ENCODE data around the gene CMIP.

CMIP gene

DNA sequence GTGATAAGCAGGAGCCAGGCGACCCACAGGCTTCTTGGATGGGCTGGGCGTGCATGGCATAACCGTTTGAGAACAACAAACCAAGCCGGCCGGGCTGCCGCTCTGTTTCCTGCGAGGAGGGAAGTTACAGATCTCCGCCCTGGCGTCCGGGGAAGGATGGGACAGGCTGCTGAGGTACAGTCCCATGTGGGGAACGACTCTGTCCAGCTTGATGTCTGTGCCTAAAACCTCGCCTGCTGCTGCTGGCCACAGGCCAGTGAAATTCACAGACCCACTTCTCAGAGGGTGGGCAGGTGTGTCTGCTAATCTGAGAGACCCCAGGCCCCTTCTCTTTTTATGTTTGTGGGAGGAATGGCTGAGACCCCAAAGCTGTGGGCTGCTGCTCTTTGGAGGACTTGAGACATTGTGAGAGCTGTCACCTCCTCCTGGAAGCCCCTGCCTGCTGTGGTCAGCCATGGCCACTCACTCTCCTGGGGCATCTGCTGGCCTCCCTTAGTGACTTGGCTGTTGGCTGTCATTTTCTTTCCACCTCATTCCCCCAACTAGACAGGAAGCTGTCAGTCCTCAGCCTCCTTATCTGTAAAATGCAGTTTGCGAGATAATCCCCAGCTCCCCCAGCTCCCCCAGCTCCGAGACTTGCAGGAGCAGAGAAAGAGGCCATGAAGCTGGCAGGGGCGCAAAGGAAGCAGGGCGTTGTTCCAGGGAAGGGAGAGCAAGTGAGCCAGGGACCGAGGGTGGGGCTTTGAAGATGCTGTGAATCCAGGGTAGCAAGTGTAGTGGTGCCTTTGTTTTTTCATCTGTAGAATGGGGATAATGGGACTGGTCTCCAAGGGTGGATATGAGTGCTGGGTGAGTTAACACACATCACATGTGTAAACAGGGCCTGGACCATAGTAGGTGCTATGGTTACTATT lies 51.0 kb downstream of the CMIP start:
- no peak for DNase-seq (ENCODE audit: low spot score)

DNA sequence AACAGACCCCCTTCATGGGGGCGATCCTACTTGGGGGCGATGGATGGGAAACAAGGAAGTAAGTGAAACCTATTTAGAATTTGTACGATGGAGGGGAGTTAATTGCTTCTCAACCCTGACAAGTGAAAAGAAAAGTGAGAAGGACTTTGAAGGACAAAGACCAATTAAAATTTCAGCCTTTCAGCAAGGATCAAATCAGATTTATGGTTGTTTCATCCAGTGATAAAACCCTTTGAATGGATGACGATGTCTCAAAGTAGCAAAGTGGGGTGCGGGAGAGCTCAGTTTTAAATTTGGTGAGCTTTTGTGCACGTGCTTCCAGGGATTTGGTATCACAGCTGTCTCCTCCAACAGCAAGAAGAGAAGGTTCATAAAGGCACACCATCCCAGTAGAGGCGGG lies 51.7 kb downstream of the CMIP start:
- DNase-seq (ENCODE audit: low spot score): no peak

DNA sequence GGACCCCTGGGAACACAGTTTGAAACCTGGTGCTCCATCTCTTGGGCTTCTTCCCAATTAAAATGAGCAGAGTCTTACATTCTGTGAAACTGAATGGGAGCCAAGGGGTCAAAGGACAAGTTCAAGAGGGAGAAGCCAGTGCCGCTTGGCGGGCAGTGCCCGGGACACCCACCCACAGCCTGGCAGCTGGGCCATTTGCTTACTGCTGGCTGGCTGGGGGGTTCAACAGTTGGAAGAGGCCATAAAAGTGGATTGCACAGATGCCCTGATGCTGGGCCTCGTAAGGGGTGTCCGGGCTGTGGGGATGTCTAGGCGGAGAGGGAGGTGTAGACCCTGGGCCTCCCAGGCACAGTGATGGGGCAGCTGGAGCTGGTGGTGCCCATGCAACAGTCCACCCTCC lies 52.1 kb downstream of the CMIP start:
- DNase-seq (ENCODE audit: low spot score): no peak

DNA sequence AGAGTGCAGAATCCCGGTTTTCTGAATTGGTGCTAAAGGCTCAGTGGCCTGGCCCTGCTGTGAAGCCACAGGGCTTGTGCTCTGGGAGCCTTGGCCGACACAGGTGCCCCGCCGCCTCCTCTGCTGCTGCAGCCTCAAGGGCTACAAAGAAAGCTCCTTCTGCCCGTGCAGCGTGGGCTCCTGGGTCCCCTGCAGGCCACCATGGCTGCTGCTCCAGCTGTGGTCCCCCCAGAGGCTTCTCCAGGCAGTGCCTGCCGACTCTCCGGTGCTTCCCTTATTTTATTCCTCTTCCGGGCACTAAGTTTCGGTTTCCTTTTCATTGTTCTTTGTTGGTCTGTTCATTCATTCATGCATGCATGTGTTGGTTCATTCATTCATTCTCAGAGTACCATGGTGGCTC lies 53.1 kb downstream of the CMIP start:
- DNase-seq (ENCODE audit: low spot score): no peak

DNA sequence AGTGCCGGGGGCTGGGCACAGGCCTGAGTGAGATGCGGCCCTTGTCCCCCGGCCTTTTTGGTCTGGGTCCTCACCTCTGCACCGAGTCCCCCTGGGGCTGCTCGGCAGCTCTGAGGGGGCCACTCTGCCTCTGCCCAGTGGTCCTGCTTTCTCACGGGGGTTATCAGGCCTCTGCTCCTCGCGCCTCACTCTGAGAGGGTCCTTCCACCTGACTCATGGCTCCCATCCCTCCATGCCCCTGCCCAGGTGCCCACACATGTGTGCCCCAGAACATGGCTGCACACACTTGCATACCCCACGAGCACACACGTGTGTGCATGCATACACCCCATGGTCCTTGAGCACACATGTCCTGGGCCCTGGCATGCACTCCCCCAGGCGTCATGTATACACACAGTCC lies 53.7 kb downstream of the CMIP start:
- no peak for DNase-seq (ENCODE audit: low spot score)

DNA sequence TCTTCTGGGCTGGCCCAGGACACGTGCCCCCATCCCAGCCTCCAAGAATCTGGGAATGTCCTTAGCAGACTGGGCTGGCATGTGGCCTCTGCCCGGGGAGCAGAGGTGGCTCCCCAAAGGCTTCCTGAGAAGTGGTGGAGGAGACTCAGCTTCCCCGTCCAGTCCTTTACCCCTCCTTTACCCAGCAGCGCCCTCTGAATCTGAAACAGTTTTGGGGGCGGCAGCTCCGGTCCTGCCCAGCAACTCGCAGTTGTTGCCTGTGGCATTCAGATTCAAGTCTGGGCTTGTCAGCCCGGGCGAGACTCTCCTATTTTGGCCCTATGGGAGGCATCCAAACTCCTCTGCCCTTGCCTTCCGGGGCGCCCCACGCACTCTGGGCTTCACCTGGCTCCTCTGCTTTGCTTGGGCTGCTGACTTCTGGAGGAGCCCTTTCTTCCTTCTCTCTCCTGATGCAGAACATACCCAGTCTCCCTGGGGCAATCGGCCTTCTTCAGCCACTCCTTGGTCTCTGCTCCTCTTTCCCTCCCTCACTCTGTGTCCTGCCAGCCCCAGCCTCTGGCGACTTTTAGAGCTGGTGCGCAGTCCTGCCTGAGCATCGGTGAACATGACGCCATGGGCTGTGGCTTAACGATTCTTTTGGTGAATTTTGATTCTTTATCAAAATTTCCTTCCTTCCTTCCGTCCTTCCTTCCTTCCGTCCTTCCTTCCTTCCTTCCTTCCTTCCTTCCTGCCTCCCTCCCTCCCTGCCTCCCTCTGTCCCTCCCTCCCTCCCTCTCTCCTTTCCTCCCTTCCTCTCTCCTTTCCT lies 55.2 kb downstream of the CMIP start:
- DNase-seq (ENCODE audit: low spot score): no peak

DNA sequence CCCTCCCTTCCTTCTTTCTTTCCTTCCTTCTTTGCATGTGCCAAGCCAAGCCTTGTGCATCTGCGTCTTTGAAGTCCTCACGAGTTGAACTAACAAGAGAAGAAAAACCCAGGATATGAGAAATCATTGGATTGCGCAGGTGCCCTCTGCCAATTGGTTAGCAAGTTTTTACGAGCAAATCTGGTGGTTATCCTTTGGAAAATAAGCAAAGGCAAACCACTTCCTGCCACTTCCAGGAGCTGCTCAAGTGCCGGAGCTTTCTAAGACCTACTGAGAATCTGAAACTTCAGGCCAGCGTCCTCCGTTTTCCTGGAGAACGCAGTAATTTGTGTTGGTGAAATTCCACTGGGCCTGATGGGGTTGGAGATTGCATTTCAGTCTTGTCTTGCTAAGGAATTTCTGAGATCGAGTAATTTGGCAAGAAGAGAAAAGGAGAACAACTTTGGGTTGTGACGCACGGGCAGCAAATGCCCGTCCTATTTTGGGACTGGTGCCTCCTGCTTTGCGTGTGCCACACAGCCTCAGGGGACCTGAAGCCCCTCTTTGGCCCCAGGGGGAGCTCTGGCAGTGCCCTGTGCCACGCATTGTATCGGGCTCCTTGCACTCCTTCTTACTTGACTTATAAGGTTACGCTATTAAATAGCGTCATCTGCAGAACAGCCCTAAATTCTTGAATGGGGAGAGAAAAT lies 56.4 kb downstream of the CMIP start:
- no peak for DNase-seq (ENCODE audit: low spot score)

DNA sequence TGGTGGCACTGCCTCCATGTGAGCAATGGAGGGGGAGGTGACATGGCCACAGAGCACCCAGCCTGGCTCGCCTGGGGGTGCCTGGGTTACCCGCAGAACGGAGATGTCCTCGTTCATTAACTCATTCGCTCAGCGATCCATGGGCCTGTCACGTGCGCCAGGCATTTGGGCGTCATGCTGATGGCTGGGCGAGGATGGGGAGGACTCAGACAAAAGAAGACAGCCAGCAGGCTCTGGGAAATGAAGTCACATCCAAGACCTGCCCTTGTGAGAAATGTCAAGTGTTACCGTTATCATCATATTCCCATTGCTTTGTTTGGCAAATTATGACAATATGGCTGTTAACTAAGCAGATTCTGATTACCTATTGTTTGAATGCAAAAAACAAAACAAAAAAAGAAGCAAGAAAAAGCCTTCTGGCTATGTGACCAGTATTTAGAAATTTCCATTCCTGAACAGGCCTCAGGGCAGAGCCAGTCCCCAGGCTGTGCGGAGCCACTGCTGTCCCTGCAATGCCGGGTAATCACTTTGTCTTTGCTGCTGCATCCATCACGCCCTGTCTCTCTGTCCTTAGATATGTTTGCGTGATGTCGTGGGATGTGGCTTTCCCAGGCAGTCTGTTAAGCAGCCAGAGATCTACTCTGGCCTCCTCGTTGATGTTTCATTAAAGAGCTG lies 57.9 kb downstream of the CMIP start:
- no peak for DNase-seq (ENCODE audit: low spot score)

DNA sequence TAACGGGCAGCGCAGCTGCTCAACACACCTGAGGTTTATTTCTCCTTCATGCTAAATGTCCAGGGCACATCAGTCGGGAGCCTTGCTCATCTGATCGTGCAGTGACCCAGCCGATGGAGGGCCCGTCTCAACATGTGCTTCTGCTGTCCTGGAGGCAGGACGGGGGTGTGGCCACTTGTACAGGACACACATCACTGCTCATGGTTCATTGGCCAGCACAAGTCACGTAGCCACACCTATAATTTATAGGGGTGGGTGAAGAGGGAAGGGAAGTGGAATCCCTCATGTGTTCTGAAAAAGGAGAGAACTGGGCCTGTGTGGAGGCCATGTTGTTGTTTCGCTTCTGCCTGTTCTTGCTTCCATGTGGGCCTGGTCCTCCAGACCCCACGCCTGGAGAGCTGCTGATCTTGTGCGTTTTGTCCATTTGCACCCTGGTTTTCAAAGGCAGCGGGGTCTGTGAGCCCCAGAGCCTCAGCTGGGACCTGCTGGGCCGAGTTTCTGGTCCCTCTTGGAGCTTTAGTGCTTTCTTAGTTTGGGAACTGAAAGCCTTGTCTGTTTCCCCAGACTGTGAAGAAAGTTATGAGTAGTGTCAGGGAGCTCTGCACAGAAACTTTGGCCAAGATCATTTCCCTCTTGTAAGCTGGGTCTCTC lies 60.5 kb downstream of the CMIP start:
- DNase-seq (ENCODE audit: low spot score): no peak

DNA sequence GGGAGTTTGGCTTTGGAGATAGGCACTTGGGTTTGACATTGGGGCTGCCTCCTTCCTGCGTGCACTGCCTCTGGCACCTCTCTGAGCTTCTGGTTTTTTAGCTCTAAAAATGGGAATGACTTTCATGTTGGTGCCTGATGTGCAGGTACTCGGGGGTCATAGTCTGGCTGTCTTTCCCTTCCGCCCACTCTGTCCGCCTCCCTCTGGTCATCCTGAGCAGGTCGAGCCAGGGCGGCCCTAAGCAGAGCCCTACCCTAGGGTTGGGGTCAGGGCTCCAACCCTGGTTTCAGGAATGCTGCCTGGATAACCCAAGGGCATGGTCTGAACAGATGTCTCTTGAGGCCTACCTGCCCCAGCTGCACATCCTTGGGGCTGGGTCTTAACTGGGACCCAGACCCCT lies 64.8 kb downstream of the CMIP start:
- no peak for DNase-seq (ENCODE audit: low spot score)

DNA sequence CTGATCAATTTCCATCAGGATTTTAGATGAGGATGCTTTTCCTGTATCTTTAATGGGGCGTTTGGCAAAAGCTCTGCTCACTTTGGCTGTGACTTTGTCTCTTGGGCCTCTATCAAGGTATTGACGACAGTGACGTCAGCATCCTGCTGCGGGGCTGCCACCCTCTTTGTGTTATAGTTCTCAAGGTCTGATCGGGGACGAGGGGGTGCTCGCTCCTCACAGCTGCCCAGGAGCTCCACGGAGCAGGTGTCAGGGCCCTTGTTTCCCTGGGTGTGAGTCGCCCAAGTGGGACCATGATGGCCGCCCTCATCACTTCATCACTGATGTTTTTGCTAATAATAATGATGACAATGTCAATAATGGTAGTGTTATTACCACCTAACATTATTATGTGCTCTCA lies 65.4 kb downstream of the CMIP start:
- no peak for DNase-seq (ENCODE audit: low spot score)

DNA sequence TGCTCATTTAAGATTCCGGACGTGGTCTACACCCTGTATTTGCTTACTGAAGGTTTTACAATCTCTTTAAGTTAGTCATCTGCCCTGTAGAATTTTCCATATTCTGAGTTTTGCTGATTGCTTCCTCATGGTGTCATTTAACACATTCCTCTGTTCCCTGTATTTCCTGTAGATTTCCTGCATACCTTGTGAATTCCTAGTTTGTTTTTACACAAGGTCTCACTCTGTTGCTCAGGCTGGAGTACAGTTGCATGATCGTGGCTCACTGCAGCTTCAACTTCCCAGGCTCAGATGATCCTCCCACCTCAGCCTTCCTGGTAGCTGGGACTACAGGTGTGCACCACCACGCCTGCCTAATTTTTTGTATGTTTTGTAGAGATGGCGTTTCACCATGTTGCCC lies 66.8 kb downstream of the CMIP start:
- no peak for DNase-seq (ENCODE audit: low spot score)

DNA sequence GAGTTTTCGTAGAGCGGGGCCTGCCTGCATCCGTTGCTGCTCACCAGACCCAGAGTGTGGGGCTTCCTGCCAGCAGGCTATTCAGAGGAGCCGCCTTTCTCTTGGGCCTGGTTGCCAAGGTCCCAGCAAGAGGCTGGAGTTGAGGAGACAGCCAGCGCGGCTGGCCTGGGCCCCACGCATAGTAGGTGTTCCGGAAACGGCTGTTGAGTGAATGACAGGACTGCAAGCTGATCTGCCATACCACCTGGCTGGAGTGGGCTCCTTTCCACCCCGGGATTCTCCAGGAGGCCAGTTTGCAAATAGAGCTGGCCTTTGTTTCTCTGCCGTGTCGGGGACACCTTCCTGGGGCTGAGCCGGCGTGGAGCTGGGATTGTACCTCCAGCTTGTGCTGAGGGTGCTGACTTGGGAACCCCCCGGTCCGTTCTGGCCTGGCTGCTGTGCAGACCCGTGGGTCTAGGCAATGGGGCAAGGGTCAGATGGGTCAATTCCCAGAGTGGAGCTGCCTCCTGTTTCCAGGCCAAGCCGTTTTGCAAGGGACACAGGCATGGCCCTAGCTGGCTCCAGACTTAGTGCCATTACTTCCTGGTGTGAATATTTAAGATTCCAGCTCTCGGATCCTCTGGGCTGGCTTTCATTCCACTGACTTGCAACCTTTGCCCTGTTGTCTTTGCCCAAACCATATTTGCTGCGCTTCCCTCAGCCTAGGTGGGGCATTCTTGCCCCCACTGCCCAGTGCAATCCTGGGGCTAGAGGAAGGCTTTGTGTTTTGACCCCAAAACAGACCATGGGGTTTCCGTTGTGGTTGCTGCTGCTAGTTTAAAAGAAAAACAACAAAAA lies 68.8 kb downstream of the CMIP start:
- DNase-seq (ENCODE audit: low spot score): peak; percentile 80

DNA sequence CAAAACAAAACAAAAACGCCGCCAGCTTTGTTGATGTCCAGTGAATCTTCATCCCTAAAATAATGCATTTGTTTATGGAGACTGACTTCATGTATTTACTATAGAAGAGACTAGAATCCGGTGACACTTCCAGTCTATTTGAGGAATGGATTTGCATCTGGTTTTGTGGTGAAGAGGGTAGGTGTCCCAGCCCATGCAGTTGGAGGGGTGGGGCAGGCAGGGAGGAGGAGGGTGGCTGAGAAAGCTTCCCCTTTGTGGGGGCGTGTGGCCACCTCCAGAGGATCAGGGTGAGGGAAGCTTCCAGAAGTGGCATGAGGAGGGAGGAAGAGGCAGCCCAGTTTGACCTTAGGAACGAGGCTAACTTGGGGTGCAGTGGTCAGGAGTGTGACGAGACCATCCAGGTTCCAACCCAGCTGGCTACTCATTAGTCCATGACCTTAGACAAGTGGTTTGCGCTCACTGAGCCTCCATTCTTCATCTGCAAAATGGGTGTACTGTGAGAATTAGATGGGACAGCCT lies 69.5 kb downstream of the CMIP start:
- DNase-seq (ENCODE audit: low spot score): no peak

DNA sequence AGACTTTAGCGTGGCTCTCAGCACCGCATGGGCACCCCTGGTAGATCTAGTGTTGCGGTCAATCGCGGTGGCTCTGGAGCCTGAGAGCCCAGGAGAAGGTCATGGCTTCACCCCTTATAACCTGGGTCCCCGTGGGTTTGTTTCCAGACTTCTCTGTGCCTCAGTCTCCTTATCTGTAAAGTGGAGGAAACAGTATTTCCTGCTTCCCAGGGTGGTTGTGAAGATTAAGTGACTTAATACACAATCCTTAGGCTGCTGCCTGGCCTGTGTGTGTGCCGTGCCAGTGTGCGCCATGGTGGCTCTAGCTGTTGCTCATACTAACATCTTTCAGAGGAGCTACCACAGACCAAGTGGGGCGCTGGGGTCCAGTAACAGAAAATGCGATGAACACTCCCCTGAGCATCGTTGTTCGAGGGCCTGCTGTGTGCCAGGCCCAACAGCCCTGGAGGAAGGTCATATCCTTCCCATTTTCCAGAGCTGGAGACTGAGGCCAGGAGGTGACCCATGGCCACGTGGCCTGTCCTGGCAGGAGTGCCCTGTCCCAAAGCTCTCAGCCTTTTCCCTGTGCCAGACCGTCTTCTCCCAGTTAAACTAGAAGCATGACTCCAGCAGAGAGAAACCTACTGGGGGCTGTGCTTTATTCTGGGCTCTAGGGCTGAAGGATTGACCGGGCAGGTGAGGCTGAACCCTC lies 70.1 kb downstream of the CMIP start:
- no peak for DNase-seq (ENCODE audit: low spot score)

DNA sequence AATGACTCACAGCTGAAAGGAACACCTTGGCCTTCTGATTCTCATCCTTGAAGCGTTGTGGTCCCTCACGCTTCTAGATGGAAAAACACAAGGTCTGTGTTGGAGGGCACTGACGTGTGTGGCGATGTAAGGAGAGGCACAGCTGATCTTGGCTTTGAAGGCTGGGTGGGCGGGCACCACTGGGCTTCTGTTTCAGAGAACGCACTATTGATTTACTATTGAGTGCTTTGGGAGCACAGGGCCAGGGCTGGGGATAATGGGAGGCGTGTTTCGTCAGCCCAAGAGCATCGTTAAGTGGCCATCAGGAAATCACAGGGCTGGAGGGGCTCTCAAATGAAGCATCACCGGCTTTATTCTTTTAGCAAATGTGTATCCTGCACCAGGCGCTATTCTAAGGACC lies 70.7 kb downstream of the CMIP start:
- DNase-seq (ENCODE audit: low spot score): no peak

DNA sequence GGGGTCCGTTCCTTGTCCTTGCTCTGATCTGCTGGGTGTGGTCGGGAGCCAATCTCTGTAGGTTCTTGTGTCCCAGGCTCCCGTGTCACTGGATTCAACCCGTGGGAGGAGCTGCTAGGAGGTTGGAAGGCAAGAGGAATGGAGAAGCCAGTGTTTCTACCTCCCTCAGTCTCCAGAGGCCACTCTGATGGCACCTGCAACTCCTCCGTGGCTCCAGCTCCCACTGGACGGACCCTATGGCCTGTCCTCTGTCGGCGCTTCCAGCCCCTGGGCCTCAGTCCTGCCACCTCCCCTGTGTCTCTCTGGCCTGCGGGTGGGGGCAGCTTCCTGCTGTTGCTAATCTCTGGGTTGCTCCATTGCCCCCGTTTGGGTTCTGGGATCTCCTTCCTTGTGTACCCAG lies 71.1 kb downstream of the CMIP start:
- no peak for DNase-seq (ENCODE audit: low spot score)

DNA sequence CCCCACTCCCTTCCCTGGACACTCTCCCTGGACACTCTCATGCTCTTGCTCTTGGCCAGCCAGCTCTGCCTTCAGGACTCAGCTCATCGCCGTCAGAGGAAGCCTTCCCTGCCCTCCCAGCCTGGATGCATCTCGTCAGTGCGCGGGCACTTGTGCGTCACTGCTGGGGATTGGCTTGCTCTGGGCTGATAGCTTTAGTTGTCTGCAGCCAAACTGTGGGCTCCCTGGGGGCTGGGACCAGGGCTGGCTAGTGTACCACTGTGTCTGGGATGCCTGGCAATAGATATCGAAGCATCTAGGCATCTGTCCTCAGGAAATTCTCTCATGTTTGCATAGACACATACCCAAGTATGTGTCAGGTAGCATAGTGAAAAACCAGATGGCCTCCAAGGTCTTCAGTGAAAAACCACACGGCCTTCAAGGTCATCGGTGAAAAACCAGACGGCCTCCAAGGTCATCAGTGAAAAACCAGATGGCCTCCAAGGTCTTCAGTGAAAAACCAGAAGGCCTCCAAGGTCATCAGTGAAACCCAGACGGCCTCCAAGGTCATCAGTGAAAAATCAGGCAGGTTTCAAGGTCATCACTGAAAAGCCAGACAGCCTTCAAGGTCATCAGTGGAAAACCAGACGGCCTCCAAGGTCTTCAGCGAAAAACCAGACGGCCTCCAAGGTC lies 72.0 kb downstream of the CMIP start:
- no peak for DNase-seq (ENCODE audit: low spot score)

DNA sequence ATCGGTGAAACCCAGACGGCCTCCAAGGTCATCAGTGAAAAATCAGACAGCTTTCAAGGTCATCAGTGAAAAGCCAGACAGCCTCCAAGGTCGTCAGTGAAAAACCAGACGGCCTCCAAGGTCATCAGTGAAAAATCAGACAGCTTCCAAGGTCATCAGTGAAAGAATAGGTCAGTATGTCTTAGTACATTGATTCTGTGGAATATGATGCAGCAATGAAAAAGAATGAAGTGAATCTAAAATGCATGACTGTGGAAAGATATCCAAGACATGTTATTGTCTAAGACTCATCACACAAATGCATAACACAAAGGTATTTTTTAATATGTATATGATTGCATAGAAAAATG lies 72.5 kb downstream of the CMIP start:
- no peak for DNase-seq (ENCODE audit: low spot score)

Data from HuH-7.5 (cell line).